ENCODE data around the gene OR7C1.

Gene OR7C1

DNA sequence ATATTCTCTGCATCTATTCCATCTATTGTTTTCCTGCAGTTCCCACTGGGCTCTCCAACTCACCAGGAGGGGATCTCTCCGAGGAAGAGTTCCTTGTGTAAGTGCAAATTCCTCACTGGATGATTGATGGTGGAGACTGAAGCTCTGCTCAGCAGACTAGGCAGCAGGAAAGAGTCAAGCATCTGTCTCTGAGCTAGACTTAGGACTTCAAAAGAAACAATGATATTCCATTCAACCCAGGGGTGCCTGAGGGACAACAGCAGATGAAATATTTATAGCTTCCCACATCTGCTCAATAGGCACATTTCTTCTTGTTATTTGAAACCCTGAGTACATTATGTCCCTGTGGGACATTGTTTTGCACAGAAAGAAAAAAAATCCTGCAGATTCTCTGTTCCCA lies at the start of gene OR7C1, which contains the start of gene OR7A5:
Gene OR7C1, minus strand, starts transcription at position 175 of the 400 bp plus-strand sequence. CDS start 35,049 bp downstream, outside the sequence.
Gene OR7A5, minus strand, starts transcription at position 175 of the 400 bp plus-strand sequence. CDS start 6,944 bp downstream, outside the sequence.
- no peaks in the 10 kb centered on the region for H3K4me1 ChIP-seq (ENCODE audit: control insufficient read depth in 2 of 2, insufficient read depth in 2 of 2, low read length in 2 of 2)
- H3K9ac ChIP-seq (ENCODE audit: low read depth in 1 of 2, low read length in 2 of 2): no peak within 1 kb of the TSS
- no peaks in the 10 kb centered on the region for H3K9me3 ChIP-seq (ENCODE audit: control insufficient read depth in 2 of 2, low read length in 2 of 2)
- no peaks in the 10 kb centered on the region for H3K27me3 ChIP-seq (ENCODE audit: control insufficient read depth in 2 of 2, insufficient read depth in 2 of 2, low read length in 2 of 2)
- no peaks in the 10 kb centered on the region for H3K36me3 ChIP-seq (ENCODE audit: control insufficient read depth in 2 of 2, insufficient read depth in 2 of 2, low read length in 2 of 2)
- no peak within 1 kb of the TSS for H3K4me3 ChIP-seq (ENCODE audit: low read length in 2 of 2)
- H3K27ac ChIP-seq (ENCODE audit: low read depth in 2 of 2, low read length in 2 of 2): no peak within 1 kb of the TSS

DNA sequence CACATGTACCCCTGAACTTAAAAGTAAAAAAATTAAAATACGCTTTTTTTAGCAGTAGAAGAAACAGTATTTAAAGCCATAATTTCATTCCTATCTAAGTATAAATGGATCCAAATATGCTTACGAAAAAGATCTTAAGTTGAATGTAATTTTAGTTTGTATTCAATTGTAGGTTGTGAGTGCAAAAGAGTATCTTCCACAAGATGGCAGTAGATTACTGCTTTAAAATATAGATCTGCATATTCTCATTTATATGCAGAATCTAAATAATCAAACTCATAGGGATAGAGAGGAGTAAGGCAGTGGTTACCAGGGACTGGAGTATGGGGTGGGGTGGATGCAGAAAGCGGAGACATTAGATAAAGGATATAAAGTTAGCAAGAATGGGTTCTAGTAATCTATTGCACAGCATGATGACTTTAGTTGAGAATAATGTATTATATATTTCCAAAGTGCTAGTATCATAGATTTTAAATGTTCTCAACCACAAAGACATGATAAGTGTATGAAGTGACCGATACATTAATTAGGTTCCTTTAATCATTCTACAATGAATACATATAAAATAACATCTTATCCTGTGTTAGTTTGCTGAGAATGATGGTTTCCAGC lies 36.7 kb upstream of the OR7C1 start:
- no peak overlapping the region for H3K27ac ChIP-seq (ENCODE audit: low read depth in 2 of 2, low read length in 2 of 2)
- no peak overlapping the region for H3K4me3 ChIP-seq (ENCODE audit: low read length in 2 of 2)
- H3K9ac ChIP-seq (ENCODE audit: low read depth in 1 of 2, low read length in 2 of 2): no peak overlapping the region

GRCh38 chr19:14868497-14868896 lies 33.5 kb upstream of the OR7C1 start:
- Histone ChIP-seq H3K4me3 (ENCODE audit: low read length in 2 of 2) (no peak overlapping the region), H3K27me3 (ENCODE audit: control insufficient read depth in 2 of 2, insufficient read depth in 2 of 2, low read length in 2 of 2) (no peaks in the 10 kb centered on the region), H3K9ac (ENCODE audit: low read depth in 1 of 2, low read length in 2 of 2) (no peak overlapping the region), H3K36me3 (ENCODE audit: control insufficient read depth in 2 of 2, insufficient read depth in 2 of 2, low read length in 2 of 2) (no peaks in the 10 kb centered on the region), H3K27ac (ENCODE audit: low read depth in 2 of 2, low read length in 2 of 2) (no peak overlapping the region), H3K4me1 (ENCODE audit: control insufficient read depth in 2 of 2, insufficient read depth in 2 of 2, low read length in 2 of 2) (no peaks in the 10 kb centered on the region), H3K9me3 (ENCODE audit: control insufficient read depth in 2 of 2, low read length in 2 of 2) (no peaks in the 10 kb centered on the region)

More for the DNA sequence above, 36.7 kb upstream of the OR7C1 start:
- Histone ChIP-seq H3K27me3 (ENCODE audit: control insufficient read depth in 2 of 2, insufficient read depth in 2 of 2, low read length in 2 of 2) (no peaks in the 10 kb centered on the region), H3K36me3 (ENCODE audit: control insufficient read depth in 2 of 2, insufficient read depth in 2 of 2, low read length in 2 of 2) (no peaks in the 10 kb centered on the region), H3K9me3 (ENCODE audit: control insufficient read depth in 2 of 2, low read length in 2 of 2) (no peaks in the 10 kb centered on the region), H3K4me1 (ENCODE audit: control insufficient read depth in 2 of 2, insufficient read depth in 2 of 2, low read length in 2 of 2) (no peaks in the 10 kb centered on the region)

DNA sequence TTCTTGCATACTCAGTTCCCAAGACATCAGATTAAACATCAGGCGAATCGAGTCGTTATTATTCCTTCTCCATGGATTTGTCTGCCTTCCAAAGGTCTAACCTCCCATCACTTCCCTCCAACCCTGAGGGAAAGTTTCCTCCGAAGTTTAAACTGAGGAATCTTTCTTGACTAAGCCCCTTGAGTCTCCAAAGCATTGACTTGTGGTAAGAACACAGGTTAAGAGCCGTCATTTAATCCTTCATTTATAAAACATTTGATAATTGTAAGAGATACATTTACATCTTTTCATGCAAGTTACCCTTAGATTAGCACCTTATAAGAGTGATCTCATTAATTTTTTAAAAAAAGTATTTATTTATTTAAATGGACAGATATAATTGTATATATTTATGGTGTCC lies 13.8 kb upstream of the OR7C1 start, which contains the start of gene OR7A10:
Gene OR7A10, minus strand, starts transcription at position 101 of the 400 bp plus-strand sequence. CDS start 7,045 bp downstream, outside the sequence.
- Histone ChIP-seq H3K4me1 (ENCODE audit: control insufficient read depth in 2 of 2, insufficient read depth in 2 of 2, low read length in 2 of 2) (no peaks in the 10 kb centered on the region), H3K4me3 (ENCODE audit: low read length in 2 of 2) (no peak within 1 kb of the TSS), H3K27ac (ENCODE audit: low read depth in 2 of 2, low read length in 2 of 2) (no peak within 1 kb of the TSS), H3K9me3 (ENCODE audit: control insufficient read depth in 2 of 2, low read length in 2 of 2) (no peaks in the 10 kb centered on the region), H3K27me3 (ENCODE audit: control insufficient read depth in 2 of 2, insufficient read depth in 2 of 2, low read length in 2 of 2) (peaks cover 0 to 2% of the 10 kb centered on the region in 2 donors), H3K36me3 (ENCODE audit: control insufficient read depth in 2 of 2, insufficient read depth in 2 of 2, low read length in 2 of 2) (no peaks in the 10 kb centered on the region), H3K9ac (ENCODE audit: low read depth in 1 of 2, low read length in 2 of 2) (no peak within 1 kb of the TSS)

DNA sequence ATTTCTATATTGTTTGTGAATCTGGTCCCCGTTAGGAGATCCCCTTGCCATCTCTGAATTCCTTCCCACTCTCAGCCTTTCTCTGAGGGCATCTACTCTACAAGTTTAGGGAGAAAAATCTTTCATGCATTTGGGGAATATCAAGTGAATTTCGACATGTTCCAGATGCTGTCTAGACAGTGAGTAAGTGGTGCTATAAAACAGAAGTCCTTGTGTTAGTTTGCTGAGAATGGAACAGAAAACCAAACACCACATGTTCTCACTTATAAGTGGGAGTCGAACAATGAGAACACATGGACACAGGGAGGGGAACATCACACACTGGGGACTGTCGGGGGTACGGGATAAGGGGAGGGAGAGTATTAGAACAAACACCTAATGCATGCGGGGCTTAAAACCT lies 8.6 kb upstream of the OR7C1 start:
- Histone ChIP-seq H3K27me3 (ENCODE audit: control insufficient read depth in 2 of 2, insufficient read depth in 2 of 2, low read length in 2 of 2) (no peaks in the 10 kb centered on the region), H3K4me1 (ENCODE audit: control insufficient read depth in 2 of 2, insufficient read depth in 2 of 2, low read length in 2 of 2) (no peaks in the 10 kb centered on the region), H3K27ac (ENCODE audit: low read depth in 2 of 2, low read length in 2 of 2) (no peak overlapping the region), H3K36me3 (ENCODE audit: control insufficient read depth in 2 of 2, insufficient read depth in 2 of 2, low read length in 2 of 2) (no peaks in the 10 kb centered on the region), H3K4me3 (ENCODE audit: low read length in 2 of 2) (no peak overlapping the region), H3K9me3 (ENCODE audit: control insufficient read depth in 2 of 2, low read length in 2 of 2) (no peaks in the 10 kb centered on the region), H3K9ac (ENCODE audit: low read depth in 1 of 2, low read length in 2 of 2) (no peak overlapping the region)

DNA sequence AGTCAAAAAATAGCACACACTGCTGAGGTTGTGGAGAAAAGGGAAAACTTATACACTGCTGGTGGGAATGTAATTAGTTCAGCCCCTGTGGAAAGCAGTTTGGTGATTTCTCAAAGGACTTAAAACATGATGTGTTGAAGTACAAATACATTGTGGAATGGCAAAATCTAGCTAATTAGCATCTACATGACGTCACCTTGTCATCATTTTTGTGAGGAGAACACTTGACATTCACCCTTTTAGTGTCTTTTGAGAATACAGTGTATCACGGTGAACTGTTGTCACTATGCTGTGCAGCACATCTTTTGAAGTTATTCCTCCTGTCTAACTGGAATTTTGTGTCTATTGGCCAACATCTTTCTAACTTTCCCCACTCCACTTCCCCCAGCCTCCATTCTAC lies 8.2 kb upstream of the OR7C1 start:
- Histone ChIP-seq H3K4me1 (ENCODE audit: control insufficient read depth in 2 of 2, insufficient read depth in 2 of 2, low read length in 2 of 2) (no peaks in the 10 kb centered on the region), H3K9ac (ENCODE audit: low read depth in 1 of 2, low read length in 2 of 2) (no peak overlapping the region), H3K36me3 (ENCODE audit: control insufficient read depth in 2 of 2, insufficient read depth in 2 of 2, low read length in 2 of 2) (no peaks in the 10 kb centered on the region), H3K27me3 (ENCODE audit: control insufficient read depth in 2 of 2, insufficient read depth in 2 of 2, low read length in 2 of 2) (no peaks in the 10 kb centered on the region), H3K9me3 (ENCODE audit: control insufficient read depth in 2 of 2, low read length in 2 of 2) (no peaks in the 10 kb centered on the region), H3K27ac (ENCODE audit: low read depth in 2 of 2, low read length in 2 of 2) (no peak overlapping the region), H3K4me3 (ENCODE audit: low read length in 2 of 2) (no peak overlapping the region)

DNA sequence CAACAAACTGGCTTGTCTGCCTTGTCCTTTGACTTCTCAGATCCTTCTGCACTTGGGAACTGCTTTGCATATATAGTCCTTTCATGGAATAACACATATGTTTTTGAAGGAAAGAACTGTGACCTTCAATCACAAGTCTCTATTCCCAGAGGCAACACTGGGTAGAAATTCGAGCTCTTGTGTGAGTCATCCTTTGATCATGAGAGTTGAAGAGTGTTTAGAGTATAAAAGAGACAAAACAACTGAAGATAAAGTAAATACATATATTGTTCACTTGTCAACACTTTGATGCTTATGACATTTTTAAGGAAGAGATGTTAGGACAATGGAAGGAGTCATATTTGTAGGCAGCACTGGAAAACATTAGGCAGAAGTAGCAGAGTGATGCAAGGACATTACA lies 5.2 kb upstream of the OR7C1 start:
- no peaks in the 10 kb centered on the region for H3K4me1 ChIP-seq (ENCODE audit: control insufficient read depth in 2 of 2, insufficient read depth in 2 of 2, low read length in 2 of 2)
- H3K27me3 ChIP-seq (ENCODE audit: control insufficient read depth in 2 of 2, insufficient read depth in 2 of 2, low read length in 2 of 2): no peaks in the 10 kb centered on the region
- no peaks in the 10 kb centered on the region for H3K36me3 ChIP-seq (ENCODE audit: control insufficient read depth in 2 of 2, insufficient read depth in 2 of 2, low read length in 2 of 2)
- no peaks in the 10 kb centered on the region for H3K9me3 ChIP-seq (ENCODE audit: control insufficient read depth in 2 of 2, low read length in 2 of 2)
- H3K27ac ChIP-seq (ENCODE audit: low read depth in 2 of 2, low read length in 2 of 2): no peak overlapping the region
- H3K9ac ChIP-seq (ENCODE audit: low read depth in 1 of 2, low read length in 2 of 2): no peak overlapping the region
- no peak overlapping the region for H3K4me3 ChIP-seq (ENCODE audit: low read length in 2 of 2)

DNA sequence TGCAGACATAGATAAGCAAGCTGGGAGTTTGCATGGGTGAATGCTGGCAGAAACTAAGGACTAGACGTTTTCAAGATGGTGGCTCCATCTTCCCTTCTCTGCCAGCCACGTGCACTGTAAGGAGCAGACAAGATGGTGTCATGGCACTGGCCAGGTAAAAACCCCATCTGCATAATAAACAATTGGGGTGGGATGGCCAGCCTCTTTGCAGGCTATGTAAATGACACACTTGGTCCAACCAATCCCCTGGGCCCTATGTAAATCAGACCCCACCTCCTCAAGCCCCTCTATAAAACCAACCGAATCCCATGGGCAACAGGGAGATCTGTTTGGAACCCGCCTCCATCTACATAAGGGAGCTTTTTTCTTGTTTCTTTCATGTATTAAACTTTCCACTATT lies 2.4 kb upstream of the OR7C1 start:
- H3K4me3 ChIP-seq (ENCODE audit: low read length in 2 of 2): no peak overlapping the region

DNA sequence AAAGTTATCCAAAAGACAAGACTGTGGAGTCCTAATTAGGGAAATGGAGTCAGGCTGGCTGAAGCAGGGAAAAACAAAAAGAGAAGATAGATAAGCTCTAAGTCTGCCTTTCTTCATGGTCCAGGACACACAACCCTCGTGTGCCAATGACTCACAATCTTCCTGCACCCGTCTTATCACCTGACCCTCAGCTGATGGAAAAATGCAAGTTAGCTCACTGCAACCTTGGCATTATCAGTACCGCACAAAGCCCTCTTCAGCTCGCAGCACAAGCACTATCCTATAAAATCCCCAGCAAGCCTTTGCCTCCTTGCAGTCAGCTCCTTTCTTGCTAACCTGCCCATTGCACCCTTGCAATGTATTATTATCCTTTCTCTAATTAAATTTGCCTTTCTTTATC lies 4.3 kb downstream of the OR7C1 start:
- H3K36me3 ChIP-seq (ENCODE audit: control insufficient read depth in 2 of 2, insufficient read depth in 2 of 2, low read length in 2 of 2): no peaks in the 10 kb centered on the region
- no peaks in the 10 kb centered on the region for H3K4me1 ChIP-seq (ENCODE audit: control insufficient read depth in 2 of 2, insufficient read depth in 2 of 2, low read length in 2 of 2)
- H3K27ac ChIP-seq (ENCODE audit: low read depth in 2 of 2, low read length in 2 of 2): no peak overlapping the region
- no peak overlapping the region for H3K9ac ChIP-seq (ENCODE audit: low read depth in 1 of 2, low read length in 2 of 2)
- no peak overlapping the region for H3K4me3 ChIP-seq (ENCODE audit: low read length in 2 of 2)
- H3K27me3 ChIP-seq (ENCODE audit: control insufficient read depth in 2 of 2, insufficient read depth in 2 of 2, low read length in 2 of 2): no peaks in the 10 kb centered on the region
- H3K9me3 ChIP-seq (ENCODE audit: control insufficient read depth in 2 of 2, low read length in 2 of 2): no peaks in the 10 kb centered on the region

More for the DNA sequence above, 2.4 kb upstream of the OR7C1 start:
- Histone ChIP-seq H3K27me3 (ENCODE audit: control insufficient read depth in 2 of 2, insufficient read depth in 2 of 2, low read length in 2 of 2) (no peaks in the 10 kb centered on the region), H3K4me1 (ENCODE audit: control insufficient read depth in 2 of 2, insufficient read depth in 2 of 2, low read length in 2 of 2) (no peaks in the 10 kb centered on the region), H3K27ac (ENCODE audit: low read depth in 2 of 2, low read length in 2 of 2) (no peak overlapping the region), H3K9me3 (ENCODE audit: control insufficient read depth in 2 of 2, low read length in 2 of 2) (no peaks in the 10 kb centered on the region), H3K36me3 (ENCODE audit: control insufficient read depth in 2 of 2, insufficient read depth in 2 of 2, low read length in 2 of 2) (no peaks in the 10 kb centered on the region), H3K9ac (ENCODE audit: low read depth in 1 of 2, low read length in 2 of 2) (no peak overlapping the region)

- Histone ChIP-seq H3K27ac (ENCODE audit: low read depth in 2 of 2, low read length in 2 of 2) (no peak overlapping the region), H3K36me3 (ENCODE audit: control insufficient read depth in 2 of 2, insufficient read depth in 2 of 2, low read length in 2 of 2) (no peaks in the 10 kb centered on the region), H3K4me3 (ENCODE audit: low read length in 2 of 2) (no peak overlapping the region), H3K9me3 (ENCODE audit: control insufficient read depth in 2 of 2, low read length in 2 of 2) (no peaks in the 10 kb centered on the region), H3K9ac (ENCODE audit: low read depth in 1 of 2, low read length in 2 of 2) (no peak overlapping the region), H3K4me1 (ENCODE audit: control insufficient read depth in 2 of 2, insufficient read depth in 2 of 2, low read length in 2 of 2) (no peaks in the 10 kb centered on the region), H3K27me3 (ENCODE audit: control insufficient read depth in 2 of 2, insufficient read depth in 2 of 2, low read length in 2 of 2) (peaks cover 0 to 2% of the 10 kb centered on the region in 2 donors)
Observed at GRCh38 chr19:14826006-14826405, 9.0 kb downstream of the OR7C1 start.
